ENCODE measurements around the gene CHST11.

DNA sequence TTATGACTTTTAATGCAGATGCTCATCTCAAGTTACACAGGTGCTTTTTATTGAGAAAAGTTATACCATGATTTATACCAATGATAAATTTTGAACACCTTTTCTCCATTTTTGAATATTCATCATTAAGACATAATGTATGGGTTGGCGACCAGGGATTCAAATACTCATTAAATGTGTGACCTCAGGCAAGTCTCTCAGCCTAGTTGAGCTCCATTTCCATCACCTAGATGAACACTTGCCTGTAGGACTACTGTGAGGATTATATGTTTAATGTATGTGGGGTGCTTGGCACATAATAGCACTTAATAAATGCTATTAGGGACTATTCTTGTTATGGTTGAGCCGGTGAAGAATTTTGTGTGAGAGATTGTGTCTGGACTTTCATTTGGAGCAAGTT lies 228.6 kb downstream of the CHST11 start:
- TF ChIP-seq CTCF (IDR thresholded peaks at IDR 0.05; ENCODE audit: insufficient read depth, low read length, poor library complexity, severe bottlenecking): no peak
- no peak for TF ChIP-seq EZH2phosphoT487 (conservative IDR thresholded peaks at IDR 0.05; ENCODE audit: low read length)
